HepG2 (cell line): ENCODE results near the gene DNAJC7. TPM values are rescaled to one million over a fixed set of nuclear protein-coding genes. Genes with fewer than 3 reads are reported as not detected.

Experiments used
- AKNA ChIP-seq: sonication (generic); formaldehyde crosslinking; IDR thresholded peaks from 2 replicates; pipeline ENCODE4 v1.4.0; 2020; ENCODE audit warnings: missing genetic modification reagents, borderline replicate concordance
- BRCA1 ChIP-seq: sonication (generic); formaldehyde crosslinking; IDR thresholded peaks from 2 replicates; pipeline ENCODE4 v1.4.0; 2020; ENCODE audit warnings: missing genetic modification reagents
- ISX ChIP-seq: sonication (generic); formaldehyde crosslinking; conservative IDR thresholded peaks from 2 replicates; pipeline ENCODE4 v1.5.0; 2020; ENCODE audit warnings: missing genetic modification reagents
- ZHX2 ChIP-seq, 2 experiments: sonication (generic) in 1 of 2; formaldehyde crosslinking in 1 of 2; IDR thresholded peaks; 2 replicates each; pipeline versions ENCODE4 v1.6.1 to v1.9.0; 2014 to 2022; ENCODE audit warnings: antibody characterized with exemption in 1 of 2, borderline replicate concordance in 1 of 2, inconsistent platforms in 1 of 2, low read depth in 1 of 2, missing genetic modification reagents in 1 of 2
- ZNF10 ChIP-seq: sonication (generic); formaldehyde crosslinking; IDR thresholded peaks from 2 replicates; pipeline ENCODE4 v1.4.0; 2020; ENCODE audit warnings: mild to moderate bottlenecking, low read depth, missing genetic modification reagents, borderline replicate concordance
- polyA plus RNA-seq, 8 experiments: library from polyadenylated mRNA; depleted of rRNA in 3 of 8; stranded (reverse) in 7 of 8; unstranded in 1 of 8; fragments of >200 nt; fragmentation: Illumina TruSeq in 4 of 8; extraction: Trizol in 4 of 8; gene quantifications; 2 replicates each; pipeline versions ENCODE4 v1.2.1 to v1.2.3, GENCODE V29; 2011 to 2016; ENCODE audit warnings: low read depth in 4 of 8, missing spikeins in 1 of 8, mixed read lengths in 1 of 8; ENCODE audit not compliant: insufficient read depth in 1 of 8
- total RNA-seq, 5 experiments: library from RNA; depleted of rRNA; stranded (reverse); fragments of >200 nt; fragmentation: Illumina TruSeq; extraction: Trizol; gene quantifications; 2 replicates each; pipeline ENCODE4 v1.2.3, GENCODE V29; 2016; ENCODE audit warnings: low read depth in 1 of 5
- TF ChIP-seq, protein P1 (sequence below): sonication (generic); formaldehyde crosslinking; IDR thresholded peaks from 2 replicates; pipeline ENCODE4 v1.9.0; 2021; ENCODE audit warnings: mild to moderate bottlenecking, missing genetic modification reagents
- TF ChIP-seq, protein P2 (sequence below): sonication (generic); formaldehyde crosslinking; IDR thresholded peaks from 2 replicates; pipeline ENCODE4 v1.8.1; 2023; ENCODE audit warnings: mild to moderate bottlenecking, missing genetic modification reagents, borderline replicate concordance

The DNAJC7 gene
- total and polyA plus RNA-seq, 2 of the 13 experiments (the other 11 are each of a cell fraction or from before 2014, with no cell fraction given): 47.7 to 132 TPM

DNA sequence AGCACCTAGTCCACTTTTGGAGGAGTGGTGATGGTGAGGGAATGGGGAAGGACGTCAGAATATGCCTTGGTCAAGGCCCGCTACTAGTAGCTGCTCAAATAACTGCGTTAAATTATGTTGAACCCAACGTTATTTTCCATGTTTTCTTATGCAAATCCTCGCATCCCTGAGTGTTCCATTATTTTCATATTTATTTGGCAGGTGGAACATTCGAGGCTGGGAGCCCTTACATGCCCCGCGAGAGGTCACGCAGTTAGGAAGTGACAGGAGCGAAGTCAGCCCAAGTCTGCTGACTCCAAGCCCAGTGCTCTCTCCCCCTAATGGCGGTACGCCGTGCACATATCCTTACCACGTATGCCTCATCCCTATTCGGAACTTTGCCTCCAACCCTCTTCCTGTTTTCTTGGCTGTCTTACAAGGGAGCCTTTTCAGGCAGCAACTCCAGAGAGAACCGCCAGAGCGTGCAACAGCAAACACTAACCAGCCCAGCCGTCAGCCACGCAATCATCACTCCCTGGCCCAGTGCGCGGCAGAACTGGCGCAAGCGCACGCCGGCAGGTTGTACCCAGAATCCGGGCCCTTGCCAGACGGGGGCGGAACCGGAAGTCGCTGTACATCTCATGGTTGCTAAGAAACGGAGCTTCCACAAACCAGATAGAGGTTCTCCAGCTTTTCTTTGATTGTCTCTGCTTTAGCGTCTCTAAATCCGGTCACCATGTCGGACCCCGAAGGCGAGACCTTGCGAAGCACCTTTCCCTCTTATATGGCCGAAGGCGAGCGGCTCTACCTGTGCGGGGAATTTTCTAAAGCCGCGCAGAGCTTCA lies 87.0 kb downstream of the DNAJC7 start, which contains the start of gene ODAD4 (continued):
- TF ChIP-seq ZHX2 (IDR thresholded peaks at IDR 0.05; ENCODE audit: low read depth) (no peak; the same call in 1 of the 2 replicates), ZHX2 (CRISPR knock-in tag; IDR thresholded peaks at IDR 0.05; ENCODE audit: borderline replicate concordance) (peak; percentile 44; the same call in 1 of the 2 replicates), BRCA1 (CRISPR knock-in tag) (no peak; the same call in 1 of the 2 replicates), AKNA (CRISPR knock-in tag) (0 out of 2 replicates have a peak, but pooled peaks have one; percentile 41), ZNF10 (CRISPR knock-in tag) (no peak), ISX (CRISPR knock-in tag) (no peak)
- TF ChIP-seq, protein P1, sequence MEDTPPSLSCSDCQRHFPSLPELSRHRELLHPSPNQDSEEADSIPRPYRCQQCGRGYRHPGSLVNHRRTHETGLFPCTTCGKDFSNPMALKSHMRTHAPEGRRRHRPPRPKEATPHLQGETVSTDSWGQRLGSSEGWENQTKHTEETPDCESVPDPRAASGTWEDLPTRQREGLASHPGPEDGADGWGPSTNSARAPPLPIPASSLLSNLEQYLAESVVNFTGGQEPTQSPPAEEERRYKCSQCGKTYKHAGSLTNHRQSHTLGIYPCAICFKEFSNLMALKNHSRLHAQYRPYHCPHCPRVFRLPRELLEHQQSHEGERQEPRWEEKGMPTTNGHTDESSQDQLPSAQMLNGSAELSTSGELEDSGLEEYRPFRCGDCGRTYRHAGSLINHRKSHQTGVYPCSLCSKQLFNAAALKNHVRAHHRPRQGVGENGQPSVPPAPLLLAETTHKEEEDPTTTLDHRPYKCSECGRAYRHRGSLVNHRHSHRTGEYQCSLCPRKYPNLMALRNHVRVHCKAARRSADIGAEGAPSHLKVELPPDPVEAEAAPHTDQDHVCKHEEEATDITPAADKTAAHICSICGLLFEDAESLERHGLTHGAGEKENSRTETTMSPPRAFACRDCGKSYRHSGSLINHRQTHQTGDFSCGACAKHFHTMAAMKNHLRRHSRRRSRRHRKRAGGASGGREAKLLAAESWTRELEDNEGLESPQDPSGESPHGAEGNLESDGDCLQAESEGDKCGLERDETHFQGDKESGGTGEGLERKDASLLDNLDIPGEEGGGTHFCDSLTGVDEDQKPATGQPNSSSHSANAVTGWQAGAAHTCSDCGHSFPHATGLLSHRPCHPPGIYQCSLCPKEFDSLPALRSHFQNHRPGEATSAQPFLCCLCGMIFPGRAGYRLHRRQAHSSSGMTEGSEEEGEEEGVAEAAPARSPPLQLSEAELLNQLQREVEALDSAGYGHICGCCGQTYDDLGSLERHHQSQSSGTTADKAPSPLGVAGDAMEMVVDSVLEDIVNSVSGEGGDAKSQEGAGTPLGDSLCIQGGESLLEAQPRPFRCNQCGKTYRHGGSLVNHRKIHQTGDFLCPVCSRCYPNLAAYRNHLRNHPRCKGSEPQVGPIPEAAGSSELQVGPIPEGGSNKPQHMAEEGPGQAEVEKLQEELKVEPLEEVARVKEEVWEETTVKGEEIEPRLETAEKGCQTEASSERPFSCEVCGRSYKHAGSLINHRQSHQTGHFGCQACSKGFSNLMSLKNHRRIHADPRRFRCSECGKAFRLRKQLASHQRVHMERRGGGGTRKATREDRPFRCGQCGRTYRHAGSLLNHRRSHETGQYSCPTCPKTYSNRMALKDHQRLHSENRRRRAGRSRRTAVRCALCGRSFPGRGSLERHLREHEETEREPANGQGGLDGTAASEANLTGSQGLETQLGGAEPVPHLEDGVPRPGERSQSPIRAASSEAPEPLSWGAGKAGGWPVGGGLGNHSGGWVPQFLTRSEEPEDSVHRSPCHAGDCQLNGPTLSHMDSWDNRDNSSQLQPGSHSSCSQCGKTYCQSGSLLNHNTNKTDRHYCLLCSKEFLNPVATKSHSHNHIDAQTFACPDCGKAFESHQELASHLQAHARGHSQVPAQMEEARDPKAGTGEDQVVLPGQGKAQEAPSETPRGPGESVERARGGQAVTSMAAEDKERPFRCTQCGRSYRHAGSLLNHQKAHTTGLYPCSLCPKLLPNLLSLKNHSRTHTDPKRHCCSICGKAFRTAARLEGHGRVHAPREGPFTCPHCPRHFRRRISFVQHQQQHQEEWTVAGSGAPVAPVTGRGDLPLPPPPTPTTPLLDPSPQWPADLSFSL (CRISPR knock-in tag): no peak
- TF ChIP-seq, protein P2, sequence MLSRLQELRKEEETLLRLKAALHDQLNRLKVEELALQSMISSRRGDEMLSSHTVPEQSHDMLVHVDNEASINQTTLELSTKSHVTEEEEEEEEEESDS (CRISPR knock-in tag): no peak
